ENCODE data around the gene ZSCAN18.

The ZSCAN18 gene

DNA sequence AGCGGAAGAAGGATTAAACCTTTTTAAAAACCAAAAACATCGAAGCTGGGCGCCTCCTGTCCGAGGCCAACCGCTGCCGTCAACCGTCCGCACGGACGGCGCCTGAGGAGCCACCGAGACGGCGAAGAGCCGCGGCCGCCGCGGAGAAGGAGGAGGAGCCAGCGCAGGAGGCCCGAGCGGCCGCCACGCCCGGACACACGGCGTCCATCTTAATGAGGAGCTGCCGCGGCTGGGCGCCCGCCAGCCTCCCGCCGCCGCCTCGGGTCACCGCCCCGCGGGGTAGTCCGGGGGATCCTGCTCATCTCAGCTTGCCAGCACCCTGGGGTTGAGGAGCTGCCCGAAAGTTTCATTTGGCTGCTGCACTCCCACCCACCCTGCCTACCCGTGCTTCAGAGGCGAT lies 53.6 kb downstream of the ZSCAN18 start:
- no peak for DNase-seq

DNA sequence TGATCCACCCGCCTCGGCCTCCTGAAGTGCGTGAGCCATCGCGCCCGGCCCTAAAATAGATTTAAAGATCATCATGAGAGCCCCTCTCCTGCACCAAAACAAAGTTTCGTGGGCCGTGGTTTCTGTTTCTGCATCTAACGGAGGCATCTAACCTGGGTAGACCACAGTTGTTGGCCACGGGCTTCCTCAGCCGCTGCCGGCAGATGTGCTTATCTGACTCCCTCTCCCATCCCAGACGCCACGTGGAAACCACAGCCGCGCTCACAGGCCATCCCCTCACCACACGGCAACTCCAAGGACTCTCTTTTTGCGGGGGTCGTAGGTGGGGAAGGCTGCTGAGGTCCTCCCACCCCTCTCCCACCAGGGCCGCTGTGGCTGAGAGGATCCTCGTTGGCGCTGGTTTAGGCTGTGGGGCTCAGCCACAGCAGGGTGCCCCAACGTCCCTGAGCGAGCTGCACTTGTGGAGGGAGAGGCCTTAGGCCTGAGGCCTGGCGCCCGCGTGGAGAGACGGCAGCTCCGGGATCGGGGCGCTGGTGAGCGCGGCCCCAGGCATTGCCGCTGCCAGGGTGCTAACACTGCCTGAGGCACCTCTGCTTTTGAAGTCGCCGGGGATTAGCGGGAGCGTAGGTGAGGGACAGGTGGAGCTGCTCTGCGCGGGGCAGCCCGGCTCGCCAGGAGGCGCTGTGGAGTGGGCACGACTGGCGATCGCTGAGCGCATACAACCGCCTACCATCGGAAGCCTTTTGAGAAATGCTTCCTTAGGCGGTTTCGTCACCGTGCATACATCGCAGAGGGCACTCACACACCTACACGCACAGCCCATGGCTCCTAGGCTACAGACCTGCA lies 55.3 kb downstream of the ZSCAN18 start:
- no peak for DNase-seq

DNA sequence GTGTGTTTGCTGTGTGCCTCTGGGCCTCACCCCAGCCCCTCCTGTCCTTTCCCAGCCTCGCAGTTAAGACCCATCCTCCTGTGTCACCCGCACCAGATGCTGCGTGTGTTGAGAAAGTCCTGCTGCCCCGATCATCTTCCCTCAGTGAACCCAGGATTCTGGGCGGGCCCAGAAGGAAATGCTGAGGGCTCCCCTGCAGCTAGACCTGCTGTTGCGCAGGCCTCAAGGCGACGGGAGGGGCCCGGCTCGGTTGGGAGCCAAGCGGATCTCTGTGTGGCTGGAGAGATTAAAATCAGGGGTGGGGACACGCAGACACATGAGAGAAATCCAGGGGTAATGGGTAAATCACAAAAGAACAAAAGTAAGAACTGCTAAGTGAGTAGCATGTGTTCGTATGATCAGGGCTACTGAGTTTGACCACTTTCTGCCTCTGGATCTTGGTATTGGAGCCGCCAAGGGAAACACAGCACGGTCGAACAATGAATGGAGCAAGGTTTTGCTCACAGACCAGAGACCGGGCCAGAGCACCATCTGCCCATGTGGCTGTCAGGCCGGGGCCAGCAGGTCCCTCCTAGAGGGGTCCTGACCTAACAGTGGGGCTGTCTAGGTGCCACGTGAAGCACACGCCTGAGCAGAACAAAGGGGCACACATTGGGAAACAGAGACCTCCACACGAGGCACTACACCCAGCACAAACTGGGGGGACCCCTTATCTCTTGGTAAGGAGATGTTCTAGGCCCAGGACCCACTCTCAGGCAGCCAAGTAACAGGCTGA lies 57.1 kb downstream of the ZSCAN18 start:
- DNase-seq, result no peak

DNA sequence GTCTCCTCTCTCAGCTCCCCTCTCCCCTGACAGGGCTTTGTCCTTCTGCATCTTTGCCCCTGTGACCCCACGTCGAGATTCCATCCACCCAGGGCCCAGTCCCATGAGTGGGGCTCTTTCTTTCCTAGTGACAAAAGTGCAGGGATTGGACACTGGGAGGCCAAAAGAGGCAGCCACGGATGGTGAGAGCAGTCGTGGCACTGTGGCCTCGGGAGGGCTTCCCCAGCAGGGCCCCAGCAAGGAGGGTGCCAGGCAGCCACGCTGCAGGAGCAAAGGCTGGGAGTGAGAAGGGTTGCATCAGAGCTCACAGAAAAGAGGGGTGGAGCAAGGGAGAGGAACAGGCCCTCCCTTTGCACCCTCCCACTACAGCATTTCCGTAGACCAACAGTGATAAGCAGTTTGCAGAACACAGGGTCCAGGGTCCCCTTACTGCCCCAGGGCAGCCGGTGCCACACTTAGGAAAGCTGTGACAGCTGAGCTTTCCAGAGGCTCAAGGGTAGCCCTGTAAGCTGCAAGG lies 59.3 kb downstream of the ZSCAN18 start:
- DNase-seq, result no peak

DNA sequence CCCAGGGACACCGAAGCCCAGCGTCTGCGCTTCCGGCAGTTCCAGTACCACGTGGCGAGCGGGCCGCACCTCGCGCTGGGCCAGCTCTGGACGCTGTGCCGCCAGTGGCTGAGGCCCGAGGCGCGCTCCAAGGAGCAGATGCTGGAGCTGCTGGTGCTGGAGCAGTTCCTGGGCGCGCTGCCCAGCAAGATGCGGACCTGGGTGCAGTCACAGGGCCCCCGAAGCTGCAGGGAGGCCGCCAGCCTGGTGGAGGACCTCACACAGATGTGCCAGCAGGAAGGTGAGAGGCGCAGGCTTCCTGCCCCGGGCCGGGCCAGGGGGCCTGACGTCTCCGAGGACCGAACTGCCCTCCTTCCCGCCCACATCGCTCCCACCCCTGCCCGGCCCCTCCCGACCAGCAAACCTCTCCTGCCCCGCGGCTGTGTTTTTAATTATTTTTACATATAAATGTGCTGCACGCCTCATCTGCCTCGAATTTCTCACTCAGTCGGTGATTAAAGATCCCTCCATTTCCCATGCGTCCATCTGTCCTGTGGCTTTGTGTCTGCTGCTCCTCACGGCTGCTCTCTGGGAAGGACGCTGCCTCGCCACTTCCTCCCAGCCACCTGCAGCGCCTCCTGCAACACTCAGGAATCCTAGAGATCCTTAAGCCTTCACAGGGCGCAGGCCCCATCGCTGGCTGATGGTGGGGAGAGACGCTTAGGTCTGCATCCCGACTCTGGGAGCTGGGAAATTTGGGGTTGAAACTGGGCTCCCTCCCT lies 59.9 kb downstream of the ZSCAN18 start:
- no peak for DNase-seq

DNA sequence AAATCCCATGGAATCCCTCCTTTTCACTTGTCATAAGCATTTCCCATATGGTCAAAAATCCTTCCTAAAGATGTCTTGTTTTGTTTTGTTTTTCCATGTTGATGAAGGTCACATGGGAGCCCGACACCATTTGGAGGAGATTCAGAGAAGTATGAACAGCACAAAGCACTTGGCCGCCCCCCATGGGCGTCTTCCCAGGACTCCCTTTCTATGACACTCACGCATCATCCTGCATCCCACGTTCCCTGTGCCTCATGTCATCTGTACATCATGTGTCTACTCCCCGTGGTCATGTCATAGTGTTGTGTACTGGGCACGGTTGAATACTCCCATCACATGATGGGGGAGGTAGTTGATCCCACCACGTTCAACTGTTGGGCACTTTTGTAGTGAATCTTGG lies 62.2 kb downstream of the ZSCAN18 start:
- DNase-seq, result no peak

DNA sequence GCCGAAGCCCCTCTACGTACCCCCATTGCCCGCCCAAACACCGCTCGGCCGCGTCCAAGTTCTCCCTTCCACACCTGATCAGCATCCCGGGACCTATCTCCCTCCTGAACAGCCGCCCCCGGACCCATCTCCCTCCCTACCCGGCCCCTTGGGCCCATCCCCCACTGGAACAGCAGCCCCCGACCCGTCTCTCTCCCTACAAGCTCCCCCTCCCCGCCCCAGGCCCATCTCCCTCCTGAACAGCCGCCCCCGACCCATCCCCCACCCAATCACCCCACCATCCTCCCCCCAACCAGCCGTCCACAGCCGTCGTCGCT lies 63.6 kb downstream of the ZSCAN18 start:
- DNase-seq, result no peak

Data from stimulated activated CD4-positive, alpha-beta T cell treated with anti-CD3 and anti-CD28 coated beads, Interleukin-4, amount 100 ng/mL, for 24 hours (primary cell).